Measurements from ENCODE around the gene VAC14. TPM values are rescaled to one million over a fixed set of nuclear protein-coding genes. Genes with fewer than 3 reads are reported as not detected.

Gene VAC14
- total RNA-seq, 2 donors from 2014 or later = 22.1 to 26.5 TPM

- H3K27me3 ChIP-seq = no peaks in the 10 kb centered on the region
- no peaks in the 10 kb centered on the region for H3K9me3 ChIP-seq
- TF ChIP-seq, protein P1, sequence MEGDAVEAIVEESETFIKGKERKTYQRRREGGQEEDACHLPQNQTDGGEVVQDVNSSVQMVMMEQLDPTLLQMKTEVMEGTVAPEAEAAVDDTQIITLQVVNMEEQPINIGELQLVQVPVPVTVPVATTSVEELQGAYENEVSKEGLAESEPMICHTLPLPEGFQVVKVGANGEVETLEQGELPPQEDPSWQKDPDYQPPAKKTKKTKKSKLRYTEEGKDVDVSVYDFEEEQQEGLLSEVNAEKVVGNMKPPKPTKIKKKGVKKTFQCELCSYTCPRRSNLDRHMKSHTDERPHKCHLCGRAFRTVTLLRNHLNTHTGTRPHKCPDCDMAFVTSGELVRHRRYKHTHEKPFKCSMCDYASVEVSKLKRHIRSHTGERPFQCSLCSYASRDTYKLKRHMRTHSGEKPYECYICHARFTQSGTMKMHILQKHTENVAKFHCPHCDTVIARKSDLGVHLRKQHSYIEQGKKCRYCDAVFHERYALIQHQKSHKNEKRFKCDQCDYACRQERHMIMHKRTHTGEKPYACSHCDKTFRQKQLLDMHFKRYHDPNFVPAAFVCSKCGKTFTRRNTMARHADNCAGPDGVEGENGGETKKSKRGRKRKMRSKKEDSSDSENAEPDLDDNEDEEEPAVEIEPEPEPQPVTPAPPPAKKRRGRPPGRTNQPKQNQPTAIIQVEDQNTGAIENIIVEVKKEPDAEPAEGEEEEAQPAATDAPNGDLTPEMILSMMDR (IDR thresholded peaks at IDR 0.05) = no peak
- H3K4me3 ChIP-seq = no peak overlapping the region
- peaks cover 0 to 19% of the 10 kb centered on the region in 2 donors for H3K4me1 ChIP-seq
- H3K36me3 ChIP-seq = no peaks in the 10 kb centered on the region
- H3K27ac ChIP-seq = no peak overlapping the region
- DNase-seq (ENCODE audit: low spot score) = no peak
Measured at GRCh38 chr16:70650216-70650615, 150.7 kb downstream of the VAC14 start.

DNA sequence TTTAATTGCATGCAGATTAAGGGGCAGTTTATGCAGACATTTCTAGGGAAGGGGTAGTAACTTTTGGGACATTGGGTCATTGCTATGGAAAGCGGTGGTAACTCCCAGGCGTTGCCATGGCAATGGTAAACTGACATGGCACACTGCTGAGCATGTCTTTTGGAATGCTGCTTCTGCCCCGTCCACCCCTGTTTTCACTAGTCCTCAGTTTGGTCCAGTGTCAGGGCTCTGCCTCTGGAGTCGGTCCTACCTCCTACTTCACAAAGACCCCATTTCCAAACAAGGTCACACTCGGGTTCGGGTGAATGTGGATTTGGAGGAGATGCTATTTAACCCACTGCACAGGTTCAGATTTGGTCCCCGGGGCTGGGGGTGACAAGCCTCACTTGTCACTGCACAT is 151.7 kb downstream of the VAC14 start:
- no peak overlapping the region for H3K27ac ChIP-seq
- no peak for DNase-seq (ENCODE audit: low spot score)
- no peaks in the 10 kb centered on the region for H3K27me3 ChIP-seq
- H3K36me3 ChIP-seq = no peaks in the 10 kb centered on the region
- TF ChIP-seq, protein P1 (IDR thresholded peaks at IDR 0.05) = no peak
- H3K4me1 ChIP-seq = peaks cover 0 to 19% of the 10 kb centered on the region in 2 donors
- no peak overlapping the region for H3K4me3 ChIP-seq
- H3K9me3 ChIP-seq = no peaks in the 10 kb centered on the region

- H3K4me1 ChIP-seq = peaks cover 0 to 12% of the 10 kb centered on the region in 2 donors
- H3K27me3 ChIP-seq = no peaks in the 10 kb centered on the region
- H3K36me3 ChIP-seq = no peaks in the 10 kb centered on the region
- DNase-seq (ENCODE audit: low spot score) = no peak
- no peaks in the 10 kb centered on the region for H3K9me3 ChIP-seq
- TF ChIP-seq, protein P1 (IDR thresholded peaks at IDR 0.05) = no peak
- H3K4me3 ChIP-seq = no peak overlapping the region
- H3K27ac ChIP-seq = no peak overlapping the region
Measured at GRCh38 chr16:70648606-70649005, 152.4 kb downstream of the VAC14 start.

DNA sequence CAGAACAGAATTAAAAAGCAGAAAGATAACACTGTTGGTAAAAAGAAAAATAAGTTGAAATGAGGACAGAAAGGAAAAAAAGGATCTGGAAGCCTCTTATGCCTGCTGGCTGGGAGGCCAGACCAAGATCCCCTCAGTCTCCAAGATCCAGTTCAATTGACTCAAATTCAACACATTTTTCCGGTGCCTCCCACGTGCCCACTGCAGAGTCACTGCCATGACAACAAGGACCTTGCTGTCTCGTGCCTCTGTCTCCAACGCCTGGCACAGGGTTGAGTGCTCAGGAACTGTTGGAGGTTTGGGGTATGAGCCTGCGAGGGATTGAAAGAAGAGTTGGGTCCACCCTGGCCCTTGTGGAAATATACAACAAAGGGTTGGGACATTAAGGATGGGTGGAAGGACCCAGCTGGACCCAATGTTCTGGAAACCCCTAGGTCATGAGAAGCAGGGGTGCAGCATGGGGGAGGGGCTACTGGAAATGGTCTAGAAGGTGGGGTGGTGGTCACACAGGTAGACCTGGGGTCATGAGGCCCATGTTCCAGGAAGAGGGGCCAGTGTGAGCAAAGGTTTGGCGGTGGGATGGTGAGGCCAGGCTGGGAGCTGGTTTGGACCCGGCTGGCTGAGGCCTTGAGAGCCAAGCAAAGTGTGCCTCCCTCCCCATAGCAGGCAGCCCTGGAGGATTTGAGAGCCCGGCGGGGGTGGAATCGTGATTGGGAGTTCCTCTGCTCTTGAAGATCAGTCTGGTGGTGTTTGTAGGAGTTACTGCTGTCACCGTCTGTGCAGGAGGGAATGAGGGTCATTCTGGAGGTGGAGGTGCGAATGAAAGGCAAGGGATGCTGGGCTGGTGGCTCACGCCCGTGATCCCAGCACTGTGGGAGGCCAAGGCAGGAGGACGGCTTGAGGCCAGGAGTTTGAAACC is 153.3 kb downstream of the VAC14 start:
- no peak for DNase-seq (ENCODE audit: low spot score)
- Histone ChIP-seq H3K4me1 (peaks cover 0 to 9% of the 10 kb centered on the region in 2 donors), H3K27ac (no peak overlapping the region), H3K4me3 (no peak overlapping the region), H3K36me3 (no peaks in the 10 kb centered on the region), H3K9me3 (no peaks in the 10 kb centered on the region), H3K27me3 (no peaks in the 10 kb centered on the region)
- TF ChIP-seq, protein P1 (IDR thresholded peaks at IDR 0.05) = no peak

DNA sequence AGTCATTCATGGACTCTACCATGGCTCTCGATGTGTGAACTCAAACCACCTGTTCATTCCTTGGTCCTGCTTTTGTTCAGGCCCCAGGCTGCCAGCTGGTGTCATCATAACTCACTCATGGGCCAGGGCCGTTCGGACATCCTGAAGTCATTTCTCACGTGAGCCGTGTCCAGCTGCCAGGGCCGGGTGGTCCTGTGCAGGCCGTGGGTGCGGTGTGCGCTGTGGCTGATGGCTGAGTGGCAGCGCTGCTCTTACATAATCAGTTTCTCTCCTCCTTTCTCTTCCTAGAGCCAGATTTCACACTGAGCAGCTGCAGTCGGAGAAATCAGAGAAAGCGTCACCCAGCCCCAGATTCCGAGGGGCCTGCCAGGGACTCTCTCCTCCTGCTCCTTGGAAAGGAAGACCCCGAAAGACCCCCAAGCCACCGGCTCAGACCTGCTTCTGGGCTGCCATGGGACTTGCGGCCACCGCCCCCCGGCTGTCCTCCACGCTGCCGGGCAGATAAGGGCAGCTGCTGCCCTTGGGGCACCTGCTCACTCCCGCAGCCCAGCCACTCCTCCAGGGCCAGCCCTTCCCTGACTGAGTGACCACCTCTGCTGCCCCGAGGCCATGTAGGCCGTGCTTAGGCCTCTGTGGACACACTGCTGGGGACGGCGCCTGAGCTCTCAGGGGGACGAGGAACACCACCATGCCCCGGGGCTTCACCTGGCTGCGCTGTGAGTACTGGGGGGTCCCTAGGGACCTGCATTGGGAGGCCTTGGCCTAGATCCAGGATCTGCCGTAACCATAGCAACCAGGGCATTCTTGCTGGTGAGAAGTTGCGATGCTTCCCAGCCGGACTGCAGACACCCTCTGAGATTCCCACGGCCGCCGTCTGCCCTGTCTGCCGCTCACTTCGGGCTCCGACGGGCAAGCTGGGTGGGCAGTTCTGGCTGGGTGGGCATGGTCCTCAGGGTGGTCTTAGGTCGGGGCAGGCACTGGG is 154.4 kb downstream of the VAC14 start, which contains the start of gene IL34:
TSS of gene IL34 (plus strand) at position 300 of the 982 bp plus-strand sequence. CDS start at position 689, 389 bp downstream.
- no peak for DNase-seq (ENCODE audit: low spot score)
- Histone ChIP-seq H3K9me3 (no peaks in the 10 kb centered on the region), H3K4me1 (peaks cover 0 to 9% of the 10 kb centered on the region in 2 donors), H3K27ac (peak within 1 kb of the TSS in 1 of 2 donors; percentile 16), H3K27me3 (no peaks in the 10 kb centered on the region), H3K4me3 (peak within 1 kb of the TSS in 1 of 2 donors; percentile 32), H3K36me3 (no peaks in the 10 kb centered on the region)
- TF ChIP-seq, protein P1 (IDR thresholded peaks at IDR 0.05) = no peak

All from right atrium auricular region (tissue), 2 donors.